HG03045 (cell line): ENCODE measurements around the gene NCAM1.

Experiments
- ATAC-seq: cut with Tn5 transposase; IDR thresholded peaks from one replicate; pipeline ENCODE4 v1.9.1; 2021; ENCODE audit warnings: mild to moderate bottlenecking, moderate library complexity; ENCODE audit not compliant: unreplicated experiment

Gene NCAM1

DNA sequence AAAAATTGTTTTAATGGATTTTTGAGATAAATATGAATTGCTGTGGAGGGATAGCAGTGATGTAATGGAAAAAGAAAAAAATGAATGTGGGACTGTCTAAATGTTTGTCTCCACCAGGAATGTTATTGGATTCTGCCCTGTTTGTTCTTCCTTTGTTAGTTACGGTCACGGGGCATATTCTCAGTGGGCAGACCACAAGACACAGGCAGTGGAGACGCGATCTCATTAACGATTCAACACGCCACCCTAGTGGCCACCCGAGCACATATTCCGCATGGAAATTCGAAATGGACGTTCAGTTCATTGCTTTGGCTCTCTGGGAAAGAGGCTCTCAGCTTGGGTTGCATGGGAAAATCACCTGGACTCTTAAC lies 201.4 kb downstream of the NCAM1 start:
- ATAC-seq: no peak

DNA sequence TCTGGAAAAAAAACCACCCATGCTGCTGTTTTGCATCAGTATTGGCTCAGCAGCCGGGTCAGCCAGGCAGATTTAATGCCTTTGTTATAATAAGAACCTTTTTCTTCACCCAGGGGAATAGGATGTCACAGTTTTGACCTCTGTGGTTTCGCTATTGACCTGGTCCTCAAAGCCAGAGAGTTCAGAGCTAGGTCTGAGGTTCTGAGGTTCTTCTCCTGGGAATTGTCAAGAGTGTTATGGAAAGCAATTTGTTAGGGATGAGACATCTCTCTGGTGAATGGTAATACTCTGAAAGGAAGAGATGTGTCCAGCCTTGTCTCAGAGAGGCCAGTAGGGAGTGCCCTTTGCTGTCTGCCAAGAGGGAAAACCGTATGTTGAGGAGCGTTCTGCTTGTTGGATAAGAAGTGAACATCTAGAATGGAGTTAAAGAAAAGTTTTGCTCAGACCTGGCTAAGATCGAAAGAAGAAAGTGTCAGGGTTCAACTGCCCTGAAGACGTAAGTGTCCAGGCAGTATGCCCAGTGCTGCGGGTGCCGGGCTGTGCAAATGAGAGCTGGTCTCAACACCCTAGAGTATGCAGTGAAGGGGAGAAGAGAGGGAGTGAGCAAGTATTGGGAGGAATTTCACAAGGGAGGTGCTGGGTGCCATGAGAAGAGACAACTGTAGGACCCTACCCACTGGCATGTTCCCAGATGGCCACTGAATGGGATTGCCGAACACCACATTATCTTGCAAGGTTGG lies 202.2 kb downstream of the NCAM1 start:
- ATAC-seq: no peak

DNA sequence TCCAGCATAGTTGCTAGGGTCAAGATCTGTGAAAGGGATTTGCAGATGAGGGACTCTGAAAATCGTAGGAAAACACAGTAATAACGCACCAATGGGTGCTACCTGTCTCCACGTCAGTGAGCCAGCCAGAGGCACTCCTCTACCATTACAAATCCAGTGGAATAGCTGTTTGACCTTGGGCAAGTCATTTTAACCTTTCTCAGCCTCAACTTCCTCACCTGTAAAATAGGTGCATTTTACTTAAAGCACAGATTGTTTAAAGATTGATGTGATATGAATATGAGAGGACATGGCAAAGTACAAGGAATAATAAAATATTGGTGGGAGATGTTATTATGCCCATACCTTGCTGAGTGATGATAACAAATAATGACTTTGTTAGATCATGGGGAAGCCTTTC lies 205.1 kb downstream of the NCAM1 start:
- ATAC-seq: no peak

DNA sequence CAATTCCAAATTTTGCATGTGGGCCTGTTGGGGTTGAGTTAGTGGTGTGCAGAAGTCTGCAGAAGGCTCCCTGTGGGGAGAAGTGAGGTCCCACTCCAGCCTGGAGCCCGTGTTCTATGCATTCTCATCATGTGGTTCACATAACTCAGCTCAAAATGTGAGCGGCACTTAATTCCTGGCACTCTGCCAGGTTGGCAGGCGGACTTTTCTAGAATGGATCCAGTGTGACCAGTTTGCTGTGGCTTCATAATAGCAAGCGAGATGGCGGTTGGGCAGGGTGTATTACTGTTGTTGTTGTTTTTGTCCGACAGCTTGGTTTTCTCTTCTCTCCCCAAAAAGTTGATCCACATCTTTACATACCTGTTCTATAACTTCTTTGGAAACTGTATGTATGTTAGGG lies 206.4 kb downstream of the NCAM1 start:
- ATAC-seq: no peak

DNA sequence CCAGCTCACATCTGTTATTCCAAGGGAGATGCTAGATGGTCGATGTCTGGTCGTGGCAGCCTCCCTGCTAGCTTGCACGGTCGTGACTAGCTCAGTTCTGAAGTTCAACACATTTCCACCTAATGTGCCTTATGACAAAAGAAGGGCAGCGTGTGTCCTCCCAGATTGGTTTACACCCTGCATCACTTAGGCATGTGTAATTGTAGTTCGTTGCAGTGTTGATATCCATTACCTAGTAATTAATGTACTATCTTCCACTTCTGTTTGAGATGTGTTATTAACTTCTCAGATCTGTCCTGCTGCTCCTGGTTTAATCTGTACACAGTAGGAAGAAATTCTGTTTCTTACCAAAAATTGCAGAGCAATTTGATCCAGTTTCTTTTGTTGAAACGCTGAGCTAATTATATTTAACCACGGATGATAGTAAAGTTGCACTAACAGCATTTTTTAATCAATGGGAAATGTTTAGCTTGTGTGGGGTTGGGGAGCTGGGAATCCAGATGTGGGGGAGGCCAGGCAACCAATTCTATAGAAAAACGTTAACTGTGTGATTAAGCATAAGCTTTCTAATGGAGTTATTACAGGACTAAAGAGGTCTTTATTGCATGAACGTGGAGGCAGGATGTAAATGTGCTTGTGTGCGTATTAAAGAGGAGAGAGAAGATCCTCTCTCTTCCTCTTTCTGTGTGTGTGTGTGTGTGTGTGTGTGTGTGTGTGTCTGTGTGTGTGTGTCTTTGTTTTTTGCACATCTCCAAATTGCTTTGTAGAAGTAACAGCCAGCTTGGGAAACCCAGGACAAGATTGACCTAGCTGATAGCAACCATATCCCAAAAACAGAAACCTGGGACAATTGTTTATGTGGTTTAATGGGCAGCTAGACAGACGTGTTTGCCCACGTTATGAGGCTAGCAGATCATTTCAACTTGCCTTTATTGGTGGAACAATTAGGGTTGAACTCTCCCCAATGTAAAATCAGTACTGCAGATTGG lies 207.4 kb downstream of the NCAM1 start:
- no peak for ATAC-seq

DNA sequence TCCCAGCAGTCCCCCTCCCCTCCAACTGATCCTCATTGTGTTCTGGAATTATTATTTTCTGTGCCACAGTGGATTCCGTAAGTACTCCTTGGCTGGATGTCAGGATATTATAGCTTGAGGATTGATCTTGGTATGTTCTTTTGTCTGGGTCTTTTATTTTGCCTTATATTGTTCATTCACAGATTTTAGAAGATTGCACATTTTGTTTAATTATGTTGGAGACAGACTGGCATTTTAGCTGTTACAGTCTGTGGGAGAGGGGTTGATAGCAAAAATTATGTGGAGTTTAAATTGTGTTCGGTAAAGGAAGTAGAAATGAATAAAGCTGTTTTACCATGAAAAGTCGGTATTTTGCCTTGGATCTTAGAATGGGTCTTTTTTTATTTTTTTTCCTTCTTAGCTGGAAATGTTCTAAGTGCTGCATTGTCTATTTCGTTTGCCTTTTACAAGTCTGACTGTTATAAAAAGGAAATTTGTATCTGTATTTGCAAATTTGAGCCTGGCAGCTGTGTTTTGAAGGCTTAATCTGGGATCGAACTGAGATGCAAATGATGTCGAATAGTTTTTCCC lies 211.2 kb downstream of the NCAM1 start:
- no peak for ATAC-seq

DNA sequence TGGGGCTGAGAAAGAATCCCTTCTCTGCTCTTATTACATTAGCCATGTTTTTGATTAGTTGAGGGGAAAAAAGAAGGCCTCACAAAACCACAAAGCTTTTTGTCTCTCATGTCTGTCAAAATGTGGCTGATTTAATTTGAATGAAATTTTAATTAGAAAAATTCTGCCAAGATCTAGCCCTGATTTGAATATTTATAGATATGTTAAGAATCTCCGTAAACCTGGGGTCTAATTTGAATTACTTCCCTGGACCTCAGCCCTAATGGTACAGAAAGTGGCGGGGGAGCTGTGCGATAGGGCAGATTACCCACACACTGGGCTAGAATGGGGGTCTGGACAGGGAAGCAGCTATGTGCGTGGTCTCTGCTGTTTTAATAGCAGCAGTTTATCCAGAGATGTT lies 211.9 kb downstream of the NCAM1 start:
- no peak for ATAC-seq

DNA sequence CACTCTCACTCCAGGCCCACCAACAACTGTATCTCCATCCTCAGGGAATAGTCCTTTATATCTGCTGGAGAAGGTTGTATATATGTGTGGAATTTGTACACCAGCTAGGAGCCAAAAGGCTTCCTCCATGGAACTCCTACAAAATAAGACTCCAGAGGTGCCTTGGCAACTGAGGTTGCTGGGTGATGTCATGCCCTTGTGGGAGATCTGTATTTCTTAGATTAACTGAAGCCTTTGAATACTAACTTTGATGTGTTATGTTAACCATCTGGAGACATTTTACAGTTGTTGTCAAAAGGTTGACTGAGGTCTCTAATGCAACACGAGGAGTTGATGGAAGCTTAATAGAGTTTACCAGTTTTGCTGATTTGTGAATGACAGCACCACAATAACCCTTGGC lies 213.7 kb downstream of the NCAM1 start:
- no peak for ATAC-seq

DNA sequence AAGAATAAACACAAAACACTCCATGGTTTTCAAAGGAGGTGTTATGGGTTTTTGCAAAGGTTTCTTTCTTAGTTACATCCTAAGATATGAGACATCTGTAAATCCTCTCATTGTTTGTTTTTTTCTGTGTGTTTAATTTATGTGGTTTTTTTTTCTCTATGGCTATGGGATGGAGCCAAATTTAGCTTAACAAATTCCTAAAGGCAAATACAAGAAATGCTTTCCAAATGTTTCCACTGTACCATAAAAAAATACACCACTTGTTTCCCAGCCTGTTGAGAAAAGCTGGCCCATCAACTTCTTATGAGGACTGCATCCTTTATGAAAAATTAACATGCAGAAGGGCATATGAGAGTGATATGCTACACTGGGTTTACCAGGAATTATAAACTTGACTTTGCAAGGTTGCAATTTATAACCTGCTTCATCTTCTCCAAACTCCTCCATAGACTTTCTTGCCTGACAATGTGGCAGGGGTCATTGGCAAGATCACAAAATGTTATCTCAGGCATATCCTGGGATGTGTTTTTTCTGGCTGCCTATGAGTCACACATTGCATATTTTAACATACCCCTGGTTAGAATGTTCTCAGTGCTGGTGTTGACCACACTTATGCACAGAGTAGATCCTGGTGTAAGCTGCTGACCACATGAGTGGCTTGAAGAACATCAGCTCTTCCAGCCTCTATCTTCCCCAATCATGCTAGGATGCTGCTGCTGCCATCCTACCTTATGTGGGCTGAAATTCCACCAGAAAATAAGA lies 215.6 kb downstream of the NCAM1 start:
- no peak for ATAC-seq

DNA sequence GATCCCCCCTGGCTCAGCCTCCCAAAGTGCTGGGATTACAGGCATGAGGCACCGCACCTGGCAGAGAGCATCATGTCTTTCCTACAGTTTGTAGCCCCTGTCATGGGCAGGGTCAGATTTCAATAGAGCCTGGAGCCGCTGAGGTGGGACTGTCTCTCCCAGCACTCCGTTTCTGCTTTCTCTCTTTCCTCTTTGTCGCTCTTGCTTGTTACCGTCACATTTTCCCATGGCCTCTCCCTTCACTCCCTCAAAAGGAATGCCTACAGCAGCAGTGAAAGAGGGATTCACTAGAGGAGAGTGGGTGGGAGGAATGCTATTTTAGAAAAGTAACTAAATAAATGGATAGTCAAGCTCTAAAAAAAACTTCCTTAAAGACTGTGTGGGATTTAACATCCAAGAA lies 216.5 kb downstream of the NCAM1 start:
- ATAC-seq: no peak

DNA sequence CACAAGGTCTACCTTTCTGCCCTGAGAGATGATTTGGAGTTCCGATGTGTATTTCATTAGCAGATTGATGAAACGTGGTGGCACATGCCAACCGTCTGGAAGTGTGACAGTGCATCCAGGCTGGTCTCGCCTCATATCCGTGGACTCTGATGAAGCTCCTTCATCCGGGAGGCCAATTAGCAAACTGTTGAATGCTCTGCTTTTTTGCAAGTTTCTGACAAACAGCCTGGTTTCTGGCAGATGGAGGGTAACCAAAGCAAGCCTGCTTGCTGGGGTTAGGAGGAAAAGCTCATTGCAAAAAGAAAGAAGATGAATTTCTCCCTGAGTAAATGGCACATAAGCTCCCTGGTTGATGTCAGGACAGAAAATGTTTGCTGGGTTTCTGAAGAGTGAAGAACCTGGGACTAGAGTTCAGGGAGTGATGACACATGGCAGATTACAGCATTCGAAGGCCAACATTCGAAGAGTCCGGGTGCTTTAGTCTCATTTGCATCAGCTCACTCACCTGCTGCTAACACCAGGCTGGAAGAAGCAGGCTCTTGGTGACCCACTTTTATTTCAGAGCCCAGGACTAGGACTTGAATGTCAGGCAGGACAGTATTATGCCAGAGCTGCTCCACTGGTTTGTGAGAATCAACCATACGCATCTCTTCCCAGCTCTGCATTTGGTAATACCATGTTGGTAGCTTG lies 217.3 kb downstream of the NCAM1 start:
- ATAC-seq: no peak

DNA sequence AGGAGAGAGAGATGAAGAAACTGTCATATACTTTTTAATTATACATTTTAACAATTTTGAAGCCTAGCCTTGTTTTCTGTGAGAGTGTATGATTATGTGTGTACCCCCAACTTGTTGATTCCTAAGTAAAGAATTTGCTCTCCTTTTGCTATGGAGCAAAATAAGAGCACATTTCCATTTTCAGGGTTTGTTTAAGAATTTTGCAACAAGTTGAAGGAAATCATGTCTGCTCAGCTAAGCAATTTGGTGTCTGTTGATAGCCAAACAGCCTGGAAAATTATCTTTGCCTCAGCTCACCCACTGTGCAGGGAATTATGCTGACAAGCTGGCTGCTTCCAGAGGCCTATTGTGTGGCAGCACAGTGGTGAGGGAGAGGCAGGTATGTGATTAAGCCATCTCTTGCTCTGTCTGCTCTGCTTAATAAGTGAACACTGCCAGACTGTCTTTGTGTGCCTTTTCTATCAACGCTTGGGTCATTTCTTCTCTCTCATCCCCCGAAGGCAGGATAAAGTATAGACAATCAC lies 218.0 kb downstream of the NCAM1 start:
- no peak for ATAC-seq

DNA sequence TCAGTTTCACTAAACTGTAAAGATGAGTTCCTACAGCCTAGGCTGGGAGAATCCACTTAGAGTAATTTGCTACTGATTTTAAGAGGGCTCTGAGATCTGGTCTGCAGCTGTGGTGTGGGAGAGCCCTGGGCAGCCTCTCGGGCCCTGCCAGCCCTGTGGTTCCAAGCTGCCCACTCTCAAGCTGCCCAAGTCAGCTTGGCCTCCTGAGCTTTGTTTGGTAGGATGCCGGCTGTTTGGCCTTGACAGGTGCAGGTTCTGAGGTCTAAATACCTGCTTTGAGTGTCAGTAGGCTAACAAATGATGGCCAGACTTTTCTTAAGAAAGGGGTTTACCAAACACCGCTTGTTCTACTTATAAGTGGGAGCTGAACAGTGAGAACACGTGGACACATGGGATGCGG lies 219.9 kb downstream of the NCAM1 start:
- no peak for ATAC-seq

DNA sequence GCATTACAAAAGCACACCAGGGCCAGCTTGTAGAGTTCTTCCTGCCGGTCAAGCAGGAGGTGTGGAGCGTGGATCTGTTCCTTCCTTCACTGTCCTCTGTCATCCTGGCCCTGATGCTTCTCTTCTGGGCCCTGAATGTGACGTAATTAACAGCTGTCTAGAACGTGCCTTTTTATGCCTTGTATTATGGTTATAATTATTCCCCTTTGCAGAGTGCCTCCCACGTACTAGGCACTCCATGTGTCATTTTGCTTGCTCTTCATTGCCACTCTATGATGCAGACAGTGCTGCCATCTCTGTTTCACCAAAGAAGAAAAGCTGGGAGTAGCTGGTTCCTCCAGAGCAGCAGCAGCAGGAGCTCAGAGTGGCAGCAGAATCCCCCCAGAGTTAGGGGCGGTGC lies 221.1 kb downstream of the NCAM1 start:
- ATAC-seq: no peak

DNA sequence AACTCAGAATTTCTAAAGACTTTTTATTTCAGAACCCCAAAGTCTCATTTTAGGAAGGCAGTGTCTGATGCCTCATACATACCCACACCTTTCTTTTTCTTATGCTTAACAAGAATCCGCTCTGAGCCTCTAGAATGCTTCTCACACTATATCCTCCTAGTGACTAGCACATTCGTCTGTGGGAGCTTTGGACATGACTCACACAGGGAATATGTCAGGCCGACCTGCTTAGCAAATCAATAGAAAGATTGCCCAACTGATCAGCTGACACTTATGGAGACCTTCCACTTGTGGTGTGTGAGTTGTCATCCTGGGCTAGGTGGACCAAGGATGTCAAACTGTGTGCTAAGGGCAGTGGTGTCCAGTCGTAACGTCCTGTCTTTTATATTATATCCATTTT lies 223.3 kb downstream of the NCAM1 start:
- ATAC-seq: no peak

DNA sequence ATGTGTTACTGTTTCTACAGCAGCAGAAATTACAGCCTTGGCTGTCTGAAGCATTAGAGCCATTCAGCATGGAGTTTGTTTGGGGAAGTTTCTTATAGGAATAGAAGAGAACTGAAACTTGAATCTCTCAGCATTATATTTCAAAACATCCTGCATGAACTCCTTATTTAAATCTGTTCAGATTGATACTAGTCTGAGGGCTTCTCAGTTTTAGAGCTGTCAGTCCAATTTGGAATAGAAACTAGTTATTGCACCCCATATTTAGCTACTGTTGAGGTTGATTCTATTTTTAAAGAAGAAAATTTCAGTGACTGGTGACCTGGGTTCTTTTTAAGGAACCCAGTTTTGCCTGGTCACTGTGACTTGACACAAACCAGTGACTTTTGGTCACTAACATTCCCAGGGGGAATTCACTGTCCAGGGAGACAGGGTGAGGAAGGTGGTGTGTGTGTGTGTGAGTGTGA lies 227.2 kb downstream of the NCAM1 start:
- no peak for ATAC-seq

DNA sequence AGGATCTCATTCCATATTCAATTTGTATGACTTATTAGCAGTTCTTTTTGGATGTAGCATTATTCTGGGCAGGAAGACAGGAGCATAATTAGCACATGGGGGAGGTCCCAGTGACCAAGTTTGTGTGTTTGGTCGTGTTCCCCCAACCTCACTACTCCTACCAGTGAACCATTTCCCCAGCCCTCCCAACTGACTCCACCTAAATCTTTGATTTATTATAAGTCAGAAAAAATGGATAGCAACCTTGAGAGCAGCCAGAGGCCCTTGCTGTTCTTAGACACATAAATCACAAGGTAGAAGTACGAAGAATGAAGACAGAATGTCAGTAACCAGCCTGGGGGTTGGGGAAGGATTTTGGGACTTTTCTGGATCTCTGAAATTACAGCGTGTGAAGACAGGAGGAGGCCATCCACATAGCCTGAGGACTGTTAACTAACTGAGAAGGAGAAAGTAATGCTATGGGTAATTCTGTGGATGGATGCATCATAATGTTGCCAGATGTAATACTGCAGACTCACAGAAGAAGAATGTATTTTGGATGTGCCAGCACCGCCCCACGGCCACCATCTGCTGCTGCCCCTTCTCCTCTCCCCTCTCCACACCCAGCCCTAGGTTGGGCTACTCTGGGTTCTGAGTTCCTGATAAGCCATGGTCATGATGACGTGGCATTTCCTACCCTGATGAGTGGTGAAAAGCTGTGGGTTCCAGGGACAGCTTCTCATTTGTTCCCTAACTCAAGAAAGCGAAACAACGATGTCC lies 228.9 kb downstream of the NCAM1 start:
- ATAC-seq: no peak

DNA sequence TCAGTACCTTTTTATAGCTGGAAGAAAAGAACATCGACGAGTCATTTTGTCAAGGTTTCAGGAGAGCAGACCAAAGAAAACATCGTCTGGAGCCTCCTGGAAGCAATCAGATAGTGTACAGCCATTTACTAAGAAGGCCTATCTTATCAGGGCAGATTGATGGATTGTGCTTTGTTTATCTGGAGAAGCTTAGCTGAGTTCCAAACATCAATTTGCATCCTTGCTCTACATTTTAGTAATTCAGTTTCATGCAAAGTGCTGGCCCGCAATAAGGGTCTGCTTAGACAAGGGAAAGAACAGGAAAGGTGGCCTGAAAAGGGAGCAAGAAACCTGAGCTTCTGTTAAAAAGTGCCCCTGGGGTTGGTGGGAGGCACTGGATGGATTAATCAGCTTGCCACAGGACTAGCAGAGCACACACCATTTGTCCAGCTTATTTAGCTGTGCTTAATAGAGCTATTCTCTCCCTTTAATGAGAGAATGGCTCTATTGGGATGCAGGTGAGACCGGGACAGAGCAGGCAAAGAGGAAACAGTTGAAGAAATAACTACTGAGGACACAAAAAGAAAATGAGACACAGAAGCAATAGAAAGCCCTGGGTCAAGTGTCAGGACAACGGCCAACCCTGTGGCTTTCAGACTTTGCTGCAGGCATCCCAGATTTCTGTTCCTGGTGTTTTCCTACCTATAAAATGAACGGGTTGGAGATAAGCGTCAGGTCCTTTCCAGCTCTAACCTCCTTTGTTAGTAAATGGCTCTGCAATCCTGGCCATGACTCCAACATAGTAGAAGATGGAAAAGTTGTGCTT lies 231.1 kb downstream of the NCAM1 start:
- ATAC-seq: no peak

DNA sequence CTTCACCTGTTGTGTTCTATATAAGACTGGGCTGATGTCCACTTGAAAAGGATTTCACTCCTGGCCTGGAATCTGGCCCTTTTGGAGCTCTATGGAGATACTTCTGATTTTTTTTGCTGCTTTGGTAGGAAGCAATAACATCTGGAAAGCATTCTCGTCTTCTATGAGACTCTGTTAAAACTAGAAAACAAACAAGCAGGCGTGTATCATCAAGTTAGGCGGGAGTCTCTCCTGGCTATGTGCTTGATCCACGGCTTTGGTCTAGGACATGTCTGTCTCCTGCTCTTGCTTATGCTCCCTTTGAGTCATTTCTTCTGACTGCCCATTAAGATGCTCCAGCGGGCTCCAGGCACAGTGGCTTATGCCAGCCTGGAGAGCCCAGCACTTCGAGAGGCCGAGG lies 231.8 kb downstream of the NCAM1 start:
- ATAC-seq: no peak
